HEK293 (cell line): ENCODE results near the gene NFRKB.
A peak's percentile ranks its signal among the peaks of the same experiment; 100 is the strongest.

Experiments
- CTCF ChIA-PET: fragments of 350-600 bp; formaldehyde crosslinking; extraction: SDS; loops from one replicate; lab custom pipeline; 2021; ENCODE audit warnings: antibody characterized with exemption; lab: Yijun Ruan, JAX
- POLR2A ChIA-PET: fragments of 300-600 bp; formaldehyde crosslinking; extraction: SDS; loops from one replicate; lab custom pipeline; 2020; ENCODE audit warnings: antibody characterized with exemption, inconsistent platforms; lab: Yijun Ruan, JAX
- H3K27ac ChIP-seq: fragments of 200-500 bp; sonication (Bioruptor generic); 2 replicates; pipeline ENCODE4 v1.5.1; 2014; ENCODE audit warnings: low read depth, low read length, control low read depth, inconsistent platforms; ENCODE audit errors: extremely low read depth
- H3K36me3 ChIP-seq, 2 experiments: fragments of 200-500 bp in 1 of 2; sonication (Bioruptor generic) in 1 of 2; 1 replicate in 1 of 2; 2 replicates in 1 of 2; pipeline ENCODE4 v1.5.1; 2014 to 2017; ENCODE audit warnings: inconsistent platforms in 2 of 2, low read length in 2 of 2; ENCODE audit not compliant: control insufficient read depth in 2 of 2, insufficient read depth in 1 of 2
- H3K4me1 ChIP-seq: fragments of 200-500 bp; sonication (Bioruptor generic); 2 replicates; pipeline ENCODE4 v1.5.1; 2014; ENCODE audit warnings: mild to moderate bottlenecking, low read length, inconsistent platforms; ENCODE audit not compliant: control insufficient read depth, insufficient read depth
- H3K4me3 ChIP-seq: 2 replicates; pipeline ENCODE4 v1.5.1; 2011; ENCODE audit warnings: low read depth, mild to moderate bottlenecking, control low read depth, low read length, moderate library complexity
- H3K9me3 ChIP-seq: fragments of 200-500 bp; sonication (Bioruptor generic); 2 replicates; pipeline ENCODE4 v1.5.1; 2014; ENCODE audit warnings: low read depth, low read length, inconsistent platforms; ENCODE audit not compliant: control insufficient read depth, insufficient read depth
- GLIS2 ChIP-seq: fragments of 450-650 bp; formaldehyde crosslinking; IDR thresholded peaks from 2 replicates; pipeline ENCODE4 v1.5.1; 2016; ENCODE audit warnings: missing biosample characterization, missing genetic modification characterization
- HIC1 ChIP-seq: fragments of 450-650 bp; formaldehyde crosslinking; IDR thresholded peaks from 2 replicates; pipeline ENCODE4 v1.5.1; 2016; ENCODE audit warnings: missing biosample characterization, missing genetic modification characterization
- HOXC10 ChIP-seq: sonication (generic); formaldehyde crosslinking; IDR thresholded peaks from 2 replicates; pipeline ENCODE4 v1.8.1; 2023; ENCODE audit warnings: mild to moderate bottlenecking, missing genetic modification reagents
- KLF1 ChIP-seq: fragments of 450-650 bp; formaldehyde crosslinking; IDR thresholded peaks from 2 replicates; pipeline ENCODE4 v1.5.1; 2016; ENCODE audit warnings: missing biosample characterization, missing genetic modification characterization
- KLF16 ChIP-seq: fragments of 450-650 bp; formaldehyde crosslinking; IDR thresholded peaks from 2 replicates; pipeline ENCODE4 v1.5.1; 2017; ENCODE audit warnings: missing biosample characterization, missing genetic modification characterization
- KLF8 ChIP-seq: fragments of 450-650 bp; formaldehyde crosslinking; IDR thresholded peaks from 2 replicates; pipeline ENCODE4 v1.5.1; 2016; ENCODE audit warnings: missing biosample characterization, missing genetic modification characterization
- KLF9 ChIP-seq: fragments of 450-650 bp; formaldehyde crosslinking; IDR thresholded peaks from 2 replicates; pipeline ENCODE4 v1.5.1; 2016; ENCODE audit warnings: missing biosample characterization, missing genetic modification characterization, low read depth
- REST ChIP-seq: fragments of 450-650 bp; formaldehyde crosslinking; IDR thresholded peaks from 2 replicates; pipeline ENCODE4 v1.5.1; 2016; ENCODE audit warnings: missing biosample characterization, missing genetic modification characterization
- SP2 ChIP-seq: fragments of 450-650 bp; formaldehyde crosslinking; IDR thresholded peaks from 2 replicates; pipeline ENCODE4 v1.5.1; 2016; ENCODE audit warnings: missing biosample characterization, missing genetic modification characterization
- SP3 ChIP-seq: fragments of 450-650 bp; formaldehyde crosslinking; IDR thresholded peaks from 2 replicates; pipeline ENCODE4 v1.5.1; 2016; ENCODE audit warnings: missing biosample characterization, missing genetic modification characterization
- ZBTB1 ChIP-seq: fragments of 450-650 bp; formaldehyde crosslinking; IDR thresholded peaks from 2 replicates; pipeline ENCODE4 v1.5.1; 2016; ENCODE audit warnings: missing biosample characterization, missing genetic modification characterization
- ZBTB17 ChIP-seq: fragments of 450-650 bp; formaldehyde crosslinking; IDR thresholded peaks from 2 replicates; pipeline ENCODE4 v1.5.1; 2016; ENCODE audit warnings: missing biosample characterization, missing genetic modification characterization
- ZBTB6 ChIP-seq: fragments of 450-650 bp; formaldehyde crosslinking; IDR thresholded peaks from 2 replicates; pipeline ENCODE4 v1.5.1; 2017; ENCODE audit warnings: missing biosample characterization, missing genetic modification characterization
- ZFHX2 ChIP-seq: fragments of 450-650 bp; formaldehyde crosslinking; conservative IDR thresholded peaks from 2 replicates; pipeline ENCODE4 v1.5.1; 2016; ENCODE audit warnings: missing biosample characterization, missing genetic modification characterization
- ZFP41 ChIP-seq: fragments of 450-650 bp; formaldehyde crosslinking; IDR thresholded peaks from 2 replicates; pipeline ENCODE4 v1.5.1; 2016; ENCODE audit warnings: missing biosample characterization, missing genetic modification characterization, borderline replicate concordance
- ZNF112 ChIP-seq: fragments of 450-650 bp; formaldehyde crosslinking; IDR thresholded peaks from 2 replicates; pipeline ENCODE4 v1.5.0; 2017; ENCODE audit warnings: missing biosample characterization, missing genetic modification characterization
- ZNF2 ChIP-seq: fragments of 450-650 bp; formaldehyde crosslinking; IDR thresholded peaks from 2 replicates; pipeline ENCODE4 v1.5.1; 2016; ENCODE audit warnings: missing biosample characterization, missing genetic modification characterization
- ZNF335 ChIP-seq: fragments of 450-650 bp; formaldehyde crosslinking; conservative IDR thresholded peaks from 2 replicates; pipeline ENCODE4 v1.5.1; 2016; ENCODE audit warnings: missing biosample characterization, missing genetic modification characterization
- ZNF398 ChIP-seq: fragments of 450-650 bp; formaldehyde crosslinking; IDR thresholded peaks from 2 replicates; pipeline ENCODE4 v1.5.1; 2017; ENCODE audit warnings: missing biosample characterization, missing genetic modification characterization
- ZNF513 ChIP-seq: fragments of 450-650 bp; IDR thresholded peaks from 2 replicates; pipeline ENCODE4 v1.5.1; 2018; ENCODE audit warnings: missing biosample characterization, missing genetic modification characterization
- ZNF561 ChIP-seq: fragments of 450-650 bp; IDR thresholded peaks from 2 replicates; pipeline ENCODE4 v1.5.1; 2018; ENCODE audit warnings: missing biosample characterization, missing genetic modification characterization, borderline replicate concordance
- ZNF600 ChIP-seq: fragments of 450-650 bp; formaldehyde crosslinking; IDR thresholded peaks from 2 replicates; pipeline ENCODE4 v1.5.1; 2016; ENCODE audit warnings: missing biosample characterization, missing genetic modification characterization
- ZNF629 ChIP-seq: fragments of 450-650 bp; formaldehyde crosslinking; IDR thresholded peaks from 2 replicates; pipeline ENCODE4 v1.5.1; 2017; ENCODE audit warnings: missing biosample characterization, missing genetic modification characterization
- ZNF654 ChIP-seq: fragments of 450-650 bp; formaldehyde crosslinking; IDR thresholded peaks from 2 replicates; pipeline ENCODE4 v1.5.1; 2016; ENCODE audit warnings: low read depth, missing biosample characterization, missing genetic modification characterization
- ZNF664 ChIP-seq: fragments of 450-650 bp; formaldehyde crosslinking; IDR thresholded peaks from 2 replicates; pipeline ENCODE4 v1.5.1; 2016; ENCODE audit warnings: missing biosample characterization, missing genetic modification characterization
- ZNF76 ChIP-seq: fragments of 450-650 bp; formaldehyde crosslinking; IDR thresholded peaks from 2 replicates; pipeline ENCODE4; 2016; ENCODE audit warnings: low read depth, missing biosample characterization, missing genetic modification characterization, borderline replicate concordance
- ZNF785 ChIP-seq: fragments of 450-650 bp; formaldehyde crosslinking; IDR thresholded peaks from 2 replicates; pipeline ENCODE4 v1.5.1; 2016; ENCODE audit warnings: missing biosample characterization, missing genetic modification characterization

The NFRKB gene

GRCh38 chr11:129895126-129896041 lies at the start of gene NFRKB:
Gene NFRKB (minus strand): TSS chr11:129895578. CDS start chr11:129892849, 2,729 bp downstream.
- CTCF ChIA-PET, result interaction anchor here (0.6 to 0.7 kb wide), 3 partner anchors 12 to 236 kb away, joined by 3 to 4 read pairs (median 4); no protein-coding TSS in a partner anchor
- no peaks in the 10 kb centered on the region for H3K9me3 ChIP-seq
- POLR2A ChIA-PET, result interaction anchor here (0.8 to 2.4 kb wide), 2 partner anchors 17 to 34 kb away, joined by 3 to 9 read pairs; no protein-coding TSS in a partner anchor
- H3K36me3 ChIP-seq, result peaks cover 14 to 40% of the 10 kb centered on the region in 2 experiments
- peak within 1 kb of the TSS; percentile 96 for H3K4me3 ChIP-seq
- H3K4me1 ChIP-seq, result no peaks in the 10 kb centered on the region
- peak within 1 kb of the TSS; percentile 51; the same call in 1 of the 2 replicates for H3K27ac ChIP-seq
- TF ChIP-seq ZNF629 (tag by site-specific recombination) (no peak), ZNF112 (tag by site-specific recombination) (no peak), KLF1 (tag by site-specific recombination) (peak; percentile 43; the same call in 1 of the 2 replicates), ZNF76 (tag by site-specific recombination) (peak; percentile 60; the same call in 1 of the 2 replicates), ZNF664 (tag by site-specific recombination) (no peak), GLIS2 (tag by site-specific recombination) (peak; percentile 88), HOXC10 (CRISPR knock-in tag) (no peak), ZFHX2 (tag by site-specific recombination) (peak; percentile 84), HIC1 (tag by site-specific recombination) (0 out of 2 replicates have a peak, but pooled peaks have one; percentile 27), KLF16 (tag by site-specific recombination) (peak; percentile 35; the same call in 1 of the 2 replicates), ZNF785 (tag by site-specific recombination) (no peak), ZNF600 (peak; percentile 74), ZBTB17 (tag by site-specific recombination) (no peak), REST (tag by site-specific recombination) (0 out of 2 replicates have a peak, but pooled peaks have one; percentile 18), KLF8 (peak; percentile 54; the same call in 1 of the 2 replicates), ZFP41 (tag by site-specific recombination) (no peak), ZNF398 (tag by site-specific recombination) (peak; percentile 53; the same call in 1 of the 2 replicates), ZNF561 (tag by site-specific recombination) (0 out of 2 replicates have a peak, but pooled peaks have one; percentile 49), KLF9 (peak; percentile 80), ZNF654 (tag by site-specific recombination) (no peak), SP3 (tag by site-specific recombination) (peak; percentile 75), SP2 (tag by site-specific recombination) (peak; percentile 51), ZBTB1 (tag by site-specific recombination) (0 out of 2 replicates have a peak, but pooled peaks have one; percentile 10), ZNF513 (tag by site-specific recombination) (no peak), ZNF335 (tag by site-specific recombination) (peak; percentile 89), ZNF2 (tag by site-specific recombination) (0 out of 2 replicates have a peak, but pooled peaks have one; percentile 27), ZBTB6 (tag by site-specific recombination) (0 out of 2 replicates have a peak, but pooled peaks have one; percentile 17)
